Glomerular visceral epithelial cell (primary cell): ENCODE measurements around the gene SLC35B2.
"Not testable (repeated sequence)": the region's sequence is repeated elsewhere in the genome, so short reads cannot be mapped to it uniquely, and the experiment has no call there.

Source experiments
- DNase-seq: peaks from one replicate; pipeline ENCODE4 v3.0.0-alpha.2; 2016; ENCODE audit errors: extremely low spot score

Gene SLC35B2

GRCh38 chr6:44235891-44236516 lies 21.3 kb downstream of the SLC35B2 start:
- DNase-seq = no peak

GRCh38 chr6:44235269-44235668 lies 22.1 kb downstream of the SLC35B2 start:
- no peak for DNase-seq

GRCh38 chr6:44234101-44235025 lies 23.0 kb downstream of the SLC35B2 start:
- peak; percentile 85 for DNase-seq

- no peak for DNase-seq
Measured at GRCh38 chr6:44233567-44234100, 23.7 kb downstream of the SLC35B2 start.

DNA sequence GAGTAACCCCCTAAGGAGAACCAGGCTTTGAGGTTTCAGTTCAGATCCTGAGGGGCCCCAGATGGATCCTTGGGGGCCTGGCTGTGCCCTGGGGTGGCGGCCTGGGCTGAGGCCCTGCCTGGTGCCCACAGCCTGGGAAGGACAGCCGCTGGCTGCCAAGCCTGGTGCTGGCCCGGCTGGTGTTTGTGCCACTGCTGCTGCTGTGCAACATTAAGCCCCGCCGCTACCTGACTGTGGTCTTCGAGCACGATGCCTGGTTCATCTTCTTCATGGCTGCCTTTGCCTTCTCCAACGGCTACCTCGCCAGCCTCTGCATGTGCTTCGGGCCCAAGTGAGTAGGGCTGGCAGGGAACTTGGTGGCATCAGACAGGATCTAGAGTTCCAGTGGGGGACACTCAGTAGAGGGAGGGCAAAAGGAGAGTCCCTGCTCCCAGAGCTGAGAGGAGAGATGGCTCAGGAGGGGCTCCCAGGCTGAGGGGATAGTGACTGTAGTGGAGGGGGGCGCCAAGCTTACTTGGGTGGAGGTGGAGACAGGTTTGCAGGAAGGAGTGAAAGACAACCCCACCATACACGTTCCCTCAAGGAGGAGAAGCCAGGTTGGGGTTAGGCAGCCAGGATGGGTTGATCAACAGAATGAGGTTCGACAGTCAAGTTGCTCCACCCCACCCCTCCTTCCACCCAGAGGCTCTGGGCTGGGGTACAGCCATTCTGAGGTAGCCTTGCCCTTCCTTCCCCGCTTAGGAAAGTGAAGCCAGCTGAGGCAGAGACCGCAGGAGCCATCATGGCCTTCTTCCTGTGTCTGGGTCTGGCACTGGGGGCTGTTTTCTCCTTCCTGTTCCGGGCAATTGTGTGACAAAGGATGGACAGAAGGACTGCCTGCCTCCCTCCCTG lies 24.4 kb downstream of the SLC35B2 start:
- DNase-seq = no peak

- DNase-seq = not testable (repeated sequence)
Measured at GRCh38 chr6:44231426-44231825, 25.9 kb downstream of the SLC35B2 start.

DNA sequence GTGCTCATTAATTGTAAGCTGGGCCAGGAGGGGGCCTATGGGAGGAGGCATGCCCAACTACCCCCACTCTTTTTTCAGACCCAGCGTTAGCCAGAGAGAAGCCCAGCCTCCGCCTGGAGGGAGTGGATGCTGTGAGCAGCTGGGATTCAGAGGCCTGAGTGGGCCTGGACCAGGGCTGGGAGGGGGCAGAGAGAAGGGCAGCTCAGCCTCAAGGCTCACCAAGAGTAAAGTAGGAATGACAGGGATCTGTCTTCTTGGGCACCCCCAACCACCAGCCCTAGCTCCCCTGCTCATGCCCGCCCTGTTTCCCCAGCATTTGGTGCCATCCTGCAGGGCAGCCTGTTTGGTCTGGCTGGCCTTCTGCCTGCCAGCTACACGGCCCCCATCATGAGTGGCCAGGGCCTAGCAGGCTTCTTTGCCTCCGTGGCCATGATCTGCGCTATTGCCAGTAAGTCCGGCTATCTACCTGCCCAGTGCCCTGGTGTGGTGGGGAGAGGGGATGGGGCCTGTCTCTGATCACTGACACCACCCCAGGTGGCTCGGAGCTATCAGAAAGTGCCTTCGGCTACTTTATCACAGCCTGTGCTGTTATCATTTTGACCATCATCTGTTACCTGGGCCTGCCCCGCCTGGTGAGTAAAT lies 27.2 kb downstream of the SLC35B2 start:
- no peak for DNase-seq

DNA sequence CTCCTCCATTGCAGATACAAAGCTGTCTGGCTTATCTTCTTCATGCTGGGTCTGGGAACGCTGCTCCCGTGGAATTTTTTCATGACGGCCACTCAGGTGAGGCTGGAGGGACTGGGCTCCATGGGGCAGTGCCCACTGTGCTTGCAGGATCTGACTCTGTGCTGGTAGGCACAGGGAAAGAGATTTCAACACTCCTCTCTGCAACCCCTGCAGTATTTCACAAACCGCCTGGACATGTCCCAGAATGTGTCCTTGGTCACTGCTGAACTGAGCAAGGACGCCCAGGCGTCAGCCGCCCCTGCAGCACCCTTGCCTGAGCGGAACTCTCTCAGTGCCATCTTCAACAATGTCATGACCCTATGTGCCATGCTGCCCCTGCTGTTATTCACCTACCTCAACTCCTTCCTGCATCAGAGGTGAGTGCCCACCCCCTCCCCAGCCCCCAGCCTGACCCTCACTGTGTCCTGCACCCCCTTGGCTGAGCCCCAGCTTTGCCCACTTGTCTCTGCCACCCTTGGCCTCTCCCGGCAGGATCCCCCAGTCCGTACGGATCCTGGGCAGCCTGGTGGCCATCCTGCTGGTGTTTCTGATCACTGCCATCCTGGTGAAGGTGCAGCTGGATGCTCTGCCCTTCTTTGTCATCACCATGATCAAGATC lies 27.8 kb downstream of the SLC35B2 start:
- no peak for DNase-seq

GRCh38 chr6:44228836-44229235 lies 28.5 kb downstream of the SLC35B2 start:
- no peak for DNase-seq

GRCh38 chr6:44228433-44228832 lies 28.9 kb downstream of the SLC35B2 start:
- DNase-seq = no peak

GRCh38 chr6:44228031-44228430 lies 29.3 kb downstream of the SLC35B2 start:
- DNase-seq = no peak

DNA sequence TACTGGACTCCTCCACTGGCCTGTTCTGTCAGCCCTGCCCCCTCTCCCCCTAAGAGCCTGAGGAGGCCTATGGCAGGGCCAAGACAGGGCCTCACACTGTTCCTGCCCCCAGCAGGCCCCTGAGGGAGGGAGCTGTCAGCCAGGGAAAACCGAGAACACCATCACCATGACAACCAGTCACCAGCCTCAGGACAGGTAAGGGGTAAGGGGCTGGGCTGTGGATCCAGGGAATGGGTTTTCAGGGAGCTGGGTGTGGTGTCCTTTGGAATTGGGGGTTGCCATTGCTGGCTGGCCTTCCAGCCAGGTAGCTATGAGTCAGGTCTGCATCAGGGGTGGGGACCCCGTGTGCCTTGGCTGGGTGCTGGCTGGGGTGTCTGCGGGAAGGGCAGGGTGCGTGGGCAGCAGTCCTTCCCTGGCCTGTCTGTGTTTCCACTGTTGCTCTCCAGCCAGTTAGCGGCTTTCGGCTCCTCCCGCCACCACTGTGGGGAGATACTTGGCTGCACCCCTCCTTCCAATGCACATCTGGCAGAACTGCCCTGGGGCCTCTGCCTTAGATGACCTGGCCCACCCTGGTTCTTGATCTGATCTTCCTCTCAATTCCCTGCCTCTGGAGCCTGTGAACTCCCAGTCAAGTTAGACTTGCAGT lies 30.1 kb downstream of the SLC35B2 start:
- no peak for DNase-seq

- DNase-seq = no peak
Measured at GRCh38 chr6:44226368-44227147, 30.8 kb downstream of the SLC35B2 start.

DNA sequence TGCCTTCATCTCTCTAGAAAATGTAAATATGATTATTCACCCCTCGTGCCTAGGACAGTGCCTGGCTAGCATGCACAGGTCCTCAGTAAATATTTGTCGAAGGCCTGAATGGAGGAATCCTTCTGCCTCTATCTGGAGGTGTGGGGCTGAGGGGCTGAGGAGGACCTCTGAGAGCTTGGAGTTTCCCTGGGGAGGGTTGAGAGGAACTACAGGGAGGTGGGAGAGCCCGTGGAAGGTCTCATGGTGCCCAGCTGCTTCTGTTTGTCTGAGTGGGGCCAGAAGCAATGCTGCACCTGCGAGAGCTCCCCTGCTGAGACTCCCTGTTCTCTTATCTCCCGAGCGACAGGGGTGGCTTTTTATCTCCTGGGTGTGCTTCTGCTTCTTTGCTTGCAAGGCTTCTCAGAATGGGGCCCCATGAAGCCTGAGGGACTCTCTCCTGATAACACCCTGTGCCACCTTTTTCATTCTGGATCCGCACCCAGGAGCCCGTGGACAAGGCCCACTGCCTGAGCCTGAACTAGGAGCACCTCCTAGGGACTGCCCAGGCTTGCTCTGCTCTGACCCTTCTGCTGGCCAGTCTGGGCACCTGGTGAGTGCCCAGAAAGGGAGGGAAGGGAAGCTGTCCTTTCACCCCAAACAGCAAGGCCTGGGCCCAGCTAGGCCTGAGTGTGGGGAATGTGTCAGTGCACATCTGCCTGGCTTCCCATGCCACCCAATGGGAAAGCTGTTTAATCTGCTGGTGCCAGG lies 31.6 kb downstream of the SLC35B2 start:
- DNase-seq = no peak

DNA sequence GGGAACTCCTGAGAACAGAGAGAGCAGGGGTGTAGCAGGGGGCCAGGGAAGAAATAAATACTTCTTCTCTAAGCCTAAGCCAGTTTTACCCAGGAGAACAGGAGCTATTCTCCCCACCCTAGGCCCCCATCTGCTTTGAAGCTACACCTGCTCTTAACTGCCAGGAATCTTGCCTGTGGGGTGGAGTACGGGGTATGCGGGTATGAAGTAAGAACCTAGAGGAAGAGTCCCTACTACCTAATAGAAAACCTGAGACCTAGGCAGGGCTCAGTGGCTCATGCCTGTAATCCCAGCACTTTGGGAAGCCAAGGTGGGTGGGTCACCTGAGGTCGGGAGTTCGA lies 32.4 kb downstream of the SLC35B2 start:
- DNase-seq = no peak

- peak; percentile 45 for DNase-seq
Measured at GRCh38 chr6:44224029-44224964, 33.0 kb downstream of the SLC35B2 start.

DNA sequence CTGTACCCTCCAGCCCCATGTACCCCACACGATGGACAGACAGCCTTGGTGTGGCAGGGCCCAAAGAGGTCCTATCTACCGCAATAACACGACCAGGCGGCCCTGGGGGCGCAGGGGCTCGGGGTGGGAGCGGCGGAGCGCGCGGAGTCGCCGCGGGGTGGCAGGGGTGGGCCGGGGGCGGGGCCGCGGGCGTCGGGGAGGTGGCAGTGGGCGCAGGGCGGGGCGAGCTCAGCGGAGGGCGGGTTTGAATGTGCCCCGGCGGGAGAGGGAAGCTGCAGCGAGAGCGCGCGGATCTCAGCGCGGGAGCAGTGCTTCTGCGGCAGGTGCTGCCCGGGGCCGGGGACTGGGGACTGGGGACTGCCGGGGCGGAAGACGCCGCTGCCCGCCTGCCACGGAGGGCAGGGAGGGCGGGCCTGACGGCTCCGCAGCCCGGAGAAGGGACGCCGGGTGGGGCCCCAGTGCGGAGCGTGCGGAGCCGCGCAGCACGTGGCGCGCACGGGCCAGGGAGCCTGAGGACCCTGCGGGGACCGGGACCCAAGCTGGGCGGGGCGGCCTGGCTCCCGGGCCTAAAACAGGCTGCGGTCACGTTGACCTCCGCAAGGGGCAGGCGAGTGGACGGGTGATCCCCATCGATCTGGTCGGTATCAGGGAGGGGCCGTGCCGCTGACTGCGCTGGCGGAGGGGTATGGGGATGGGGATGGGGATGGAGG lies 33.9 kb downstream of the SLC35B2 start, which contains the start of gene SLC29A1:
Gene SLC29A1, plus strand, starts transcription at position 277 of the 710 bp plus-strand sequence. CDS start 3,719 bp downstream, outside the sequence.
- peak; percentile 77 for DNase-seq
